ENCODE data around the gene GPRC5D.

The GPRC5D gene

GRCh38 chr12:12979126-12979525, 27.2 kb upstream of the GPRC5D start:
- DNase-seq, result no peak

DNA sequence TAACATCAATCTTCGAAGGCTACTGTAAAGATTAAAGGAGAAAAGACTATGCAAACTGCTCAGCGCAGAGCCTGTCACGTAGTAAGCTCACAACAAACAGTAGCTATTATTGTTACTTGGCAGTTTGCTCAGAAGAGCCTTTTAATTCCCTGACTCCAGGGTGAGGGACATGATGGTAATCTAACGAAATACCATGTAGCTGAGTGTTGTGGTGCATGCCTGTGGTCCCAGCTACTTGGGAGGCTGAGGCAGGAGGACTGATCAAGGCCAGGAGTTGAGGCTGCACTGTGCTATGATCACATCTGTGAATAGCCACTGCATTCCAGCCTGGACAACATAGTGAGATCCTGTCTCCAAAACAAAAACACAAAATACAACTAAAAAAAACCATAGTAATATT, 25.3 kb upstream of the GPRC5D start:
- no peak for DNase-seq

- no peak for DNase-seq
These were observed 24.4 kb upstream of the GPRC5D start for GRCh38 chr12:12976366-12976765.

DNA sequence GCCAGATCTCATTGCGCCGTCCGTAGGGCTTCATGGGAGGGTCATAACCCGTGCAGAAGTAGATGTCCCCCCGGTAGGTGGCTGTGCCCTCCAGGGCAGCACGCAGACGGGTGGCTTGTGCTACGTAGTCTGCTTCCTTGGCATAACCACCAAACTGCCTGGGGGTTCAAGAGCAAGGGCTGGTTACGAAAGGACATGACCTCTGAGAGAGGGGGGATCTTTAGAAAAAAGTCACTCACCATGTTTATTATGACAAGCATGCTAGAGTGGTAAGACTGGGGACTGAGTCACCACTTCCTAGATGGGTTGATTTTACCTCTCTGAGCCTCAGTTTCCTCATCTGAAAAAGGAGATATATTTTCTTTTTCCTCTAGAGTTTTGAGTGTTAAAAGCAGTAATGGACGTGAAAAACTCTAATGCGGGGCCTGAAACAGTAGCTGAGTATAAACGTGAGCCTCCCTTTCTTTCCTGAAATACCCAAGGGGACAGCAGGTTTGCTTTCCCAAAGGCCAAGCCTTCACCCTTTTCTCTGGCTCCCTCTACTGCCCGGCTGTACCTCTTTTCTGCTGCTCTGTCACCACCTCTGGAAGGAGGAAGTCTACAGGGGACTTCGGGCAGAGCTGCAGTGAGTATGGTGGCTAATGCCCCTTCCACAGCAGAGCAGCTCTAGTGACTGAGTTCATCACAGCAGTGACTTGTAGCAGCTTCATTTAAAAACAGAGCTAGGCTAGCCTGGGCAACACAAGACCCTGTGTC, 23.5 kb upstream of the GPRC5D start:
- no peak for DNase-seq

DNA sequence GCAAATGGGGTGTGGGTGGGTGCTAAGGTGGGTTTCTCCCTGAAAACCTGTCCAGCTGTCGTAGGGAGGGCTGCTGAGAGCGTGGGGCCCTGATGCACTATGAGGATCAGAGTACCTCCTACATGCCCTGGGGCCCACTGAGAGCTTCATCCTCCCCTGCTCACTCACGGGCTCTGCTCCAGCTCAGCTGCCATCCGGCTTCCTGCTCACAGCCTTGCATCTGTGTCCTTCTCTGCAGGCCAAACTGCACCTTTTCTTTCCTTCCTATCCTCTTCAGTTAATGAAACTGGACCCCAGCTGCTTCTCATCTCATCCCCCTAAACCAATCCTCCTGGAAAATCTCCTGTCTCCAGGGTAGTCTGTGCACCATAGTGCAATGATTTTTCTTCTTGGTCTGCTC, 22.2 kb upstream of the GPRC5D start:
- no peak for DNase-seq

DNA sequence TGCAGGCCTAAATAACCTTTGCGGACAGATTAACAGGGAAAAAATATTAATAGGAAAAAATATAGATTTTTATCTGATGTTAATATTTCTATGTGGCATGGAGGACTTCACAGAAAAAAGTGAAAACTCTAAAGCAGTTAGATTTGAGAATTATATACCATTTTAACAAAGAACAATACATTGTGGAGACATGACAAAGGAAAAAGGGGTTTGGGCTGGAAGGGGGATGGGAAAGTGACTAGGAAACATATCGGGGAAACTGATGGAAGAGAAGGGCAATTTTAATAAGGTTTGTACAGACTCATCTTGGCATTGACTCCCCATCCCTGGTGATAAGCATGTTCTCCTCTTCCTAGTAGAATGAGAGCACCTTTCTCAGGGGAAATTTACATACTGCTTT, 21.0 kb upstream of the GPRC5D start:
- DNase-seq, result no peak

- no peak for DNase-seq
These were observed 13.9 kb upstream of the GPRC5D start for GRCh38 chr12:12965836-12966235.

- no peak for DNase-seq
These were observed 12.3 kb upstream of the GPRC5D start for GRCh38 chr12:12964255-12964654.

- DNase-seq, result peak; percentile 64
These were observed 8.8 kb upstream of the GPRC5D start for GRCh38 chr12:12960639-12961209.

GRCh38 chr12:12958886-12959285, 6.9 kb upstream of the GPRC5D start:
- no peak for DNase-seq

DNA sequence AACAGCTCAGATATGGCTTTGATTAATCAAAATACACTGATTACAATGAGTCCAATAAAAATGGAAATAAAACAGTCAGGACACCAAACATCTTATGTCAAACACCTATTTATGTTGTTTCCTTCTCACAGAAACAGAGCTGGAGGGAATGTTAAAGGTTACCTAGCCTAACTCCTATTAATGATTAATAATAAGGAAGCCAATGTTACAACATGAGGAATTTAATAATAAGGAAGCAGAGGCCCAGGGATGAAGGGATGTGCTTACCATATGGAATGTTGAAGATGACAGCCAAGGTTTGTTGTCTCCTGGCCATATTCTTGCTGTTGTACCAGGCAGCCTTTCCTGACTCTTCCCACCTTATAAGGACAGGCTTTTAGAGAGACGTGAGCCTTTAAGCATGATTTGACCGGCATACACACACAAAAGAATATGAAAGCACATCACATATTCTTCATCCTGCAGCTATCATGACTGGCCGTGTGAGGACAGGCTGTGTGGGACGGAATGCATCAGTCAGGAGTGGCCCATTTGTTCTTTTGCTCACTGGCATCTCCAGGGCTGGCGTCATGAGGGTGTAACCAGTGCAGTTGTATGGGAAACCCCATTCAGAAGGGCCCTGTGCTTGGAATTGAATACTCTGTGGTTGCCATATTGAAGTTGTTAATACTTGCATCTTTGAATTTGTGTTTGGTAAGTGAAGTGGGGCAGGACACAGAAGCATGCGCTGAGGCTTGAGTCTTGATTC, 3.1 kb upstream of the GPRC5D start:
- no peak for DNase-seq

DNA sequence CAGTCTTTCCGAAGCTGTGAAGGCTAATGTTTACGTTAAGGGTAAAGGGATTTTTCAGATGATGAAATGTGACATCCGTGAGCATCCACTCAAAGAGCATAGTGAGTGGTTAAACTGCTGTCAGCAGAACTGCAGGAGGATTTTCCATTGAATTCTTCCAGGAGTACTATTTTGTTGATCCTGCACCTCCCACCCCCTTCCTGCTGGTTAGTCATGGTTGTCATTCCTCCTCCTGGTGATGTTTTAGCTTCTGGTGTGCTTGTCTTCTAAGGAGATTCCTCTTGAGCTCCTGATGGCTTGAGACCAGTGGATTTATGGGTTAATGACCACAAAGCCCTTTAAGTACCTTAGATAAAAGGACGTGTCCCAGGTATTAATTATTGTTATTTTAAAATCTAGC, 2.4 kb upstream of the GPRC5D start:
- DNase-seq, result no peak

- DNase-seq, result no peak
These were observed 466 bp downstream of the GPRC5D start for GRCh38 chr12:12951504-12951903.

DNA sequence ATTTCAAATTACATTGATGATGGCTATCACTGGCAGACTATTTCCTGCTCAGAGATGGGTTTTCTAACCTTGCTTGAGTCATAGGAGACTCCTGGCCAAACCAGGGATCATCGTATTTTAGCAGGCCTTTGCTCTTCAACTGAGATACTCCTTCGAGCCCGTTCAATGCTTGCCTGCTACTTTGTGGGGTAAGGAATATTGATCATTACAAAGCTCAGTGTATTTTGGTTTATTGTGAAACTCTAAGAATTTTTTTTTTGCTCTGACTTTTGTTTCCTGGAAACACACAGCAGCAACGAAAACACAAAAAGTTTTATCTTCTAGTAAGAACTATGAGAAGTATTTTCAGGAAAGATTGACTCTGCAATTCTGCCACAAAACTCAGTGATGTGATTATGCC, 4.1 kb downstream of the GPRC5D start:
- no peak for DNase-seq

DNA sequence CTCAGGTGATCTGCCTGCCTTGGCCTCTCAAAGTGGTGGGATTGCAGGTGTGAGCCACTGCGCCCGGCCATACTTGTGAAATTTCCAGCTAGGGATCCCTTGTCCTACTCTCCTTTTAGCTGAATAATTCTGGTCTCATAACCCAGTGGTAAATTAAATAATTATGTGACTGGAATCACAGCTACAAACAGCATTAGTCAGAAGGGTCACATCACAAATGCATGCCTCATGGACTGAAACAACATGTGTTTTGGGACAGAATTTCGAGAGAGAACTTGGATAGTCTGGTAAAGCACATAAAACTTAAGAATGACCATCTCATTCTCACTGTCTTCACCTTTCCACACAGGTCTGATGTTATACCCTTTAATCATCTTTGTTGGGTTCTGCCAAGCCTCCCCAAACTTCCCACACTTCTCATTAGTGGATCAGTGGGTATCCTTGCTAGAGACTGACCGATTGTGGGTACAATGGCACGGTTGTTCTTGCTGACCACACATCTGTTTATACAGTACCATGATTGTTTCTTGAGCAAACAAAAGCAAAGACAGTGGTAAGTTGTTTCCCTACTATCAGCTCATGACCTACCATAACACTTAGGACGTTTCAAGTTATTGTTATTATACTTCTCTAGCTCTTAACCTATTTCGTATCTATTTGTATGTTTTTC, 5.1 kb downstream of the GPRC5D start:
- no peak for DNase-seq

GRCh38 chr12:12945591-12945990, 6.4 kb downstream of the GPRC5D start:
- DNase-seq, result no peak

GRCh38 chr12:12943586-12944260, 8.2 kb downstream of the GPRC5D start:
- DNase-seq, result no peak

DNA sequence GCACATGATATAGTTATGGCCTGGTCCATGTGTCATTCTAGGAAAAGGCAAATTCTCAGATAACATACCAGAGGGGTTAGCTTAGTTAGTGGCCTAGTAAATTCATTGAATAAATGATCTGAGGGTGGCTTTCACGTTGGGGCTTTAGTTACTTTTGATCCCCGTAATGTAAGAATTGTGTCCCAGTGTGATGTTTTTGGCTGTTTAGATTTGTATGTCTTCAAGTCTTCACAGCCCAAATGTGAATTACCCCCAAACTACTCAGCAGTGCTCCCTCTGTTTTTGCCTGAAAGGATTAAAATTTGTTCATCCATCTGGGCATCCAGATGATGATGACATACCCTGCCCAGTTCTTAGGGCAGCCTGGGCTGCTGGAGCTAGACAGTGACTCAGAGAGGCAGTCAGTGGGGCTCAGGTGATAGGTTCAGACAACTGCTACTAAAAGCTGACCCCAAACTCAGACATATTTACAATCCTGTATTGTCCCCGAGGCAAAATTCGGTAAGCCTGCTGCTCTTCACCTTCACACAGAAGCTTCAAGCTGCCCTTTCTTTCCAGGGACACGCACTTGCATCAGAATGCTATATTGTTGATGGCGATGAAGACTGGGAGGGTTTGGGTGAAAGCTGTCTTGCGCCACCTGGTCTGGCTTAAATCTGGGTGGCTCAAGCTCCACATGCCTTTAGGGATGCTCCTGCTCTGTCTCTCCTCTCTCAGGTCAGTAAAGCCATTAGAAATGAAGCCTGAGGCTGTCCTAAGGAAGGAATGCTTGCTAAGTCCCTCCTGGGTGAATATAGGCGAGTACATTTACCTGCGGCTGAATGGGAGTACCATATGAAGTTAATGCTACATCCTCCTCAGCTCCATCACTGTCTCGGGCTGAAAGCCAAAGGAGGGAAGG, 10.3 kb downstream of the GPRC5D start:
- no peak for DNase-seq

- no peak for DNase-seq
These were observed 12.1 kb downstream of the GPRC5D start for GRCh38 chr12:12939888-12940287.

GRCh38 chr12:12938541-12938940, 13.4 kb downstream of the GPRC5D start:
- DNase-seq, result no peak

- no peak for DNase-seq
These were observed 14.9 kb downstream of the GPRC5D start for GRCh38 chr12:12936983-12937491.

- DNase-seq, result no peak
These were observed 17.4 kb downstream of the GPRC5D start for GRCh38 chr12:12934556-12934955.
